Neural crest cell (in vitro differentiated cells): Measurements from ENCODE around the gene SMIM24. TPM values are rescaled to one million over a fixed set of nuclear protein-coding genes. Genes with fewer than 3 reads are reported as not detected.
A peak's percentile ranks its signal among the peaks of the same experiment; 100 is the strongest.

Source experiments
- DNase-seq: peaks from one replicate; pipeline ENCODE4 v3.0.0; 2021; ENCODE audit warnings: low read depth, mixed read lengths, low spot score
- H3K27ac Mint-ChIP-seq: one replicate; pipeline ENCODE4 v1.8.0; 2021; ENCODE audit warnings: mild to moderate bottlenecking, mixed read lengths; ENCODE audit not compliant: unreplicated experiment
- H3K27me3 Mint-ChIP-seq: 2 replicates; pipeline ENCODE4 v1.8.0; 2021; ENCODE audit warnings: low read depth, mild to moderate bottlenecking, mixed read lengths
- H3K36me3 Mint-ChIP-seq: 2 replicates; pipeline ENCODE4 v1.8.0; 2021; ENCODE audit warnings: low read depth, mild to moderate bottlenecking, mixed read lengths
- H3K4me1 Mint-ChIP-seq: 2 replicates; pipeline ENCODE4 v1.8.0; 2021; ENCODE audit warnings: mixed read lengths
- H3K4me3 Mint-ChIP-seq: one replicate; pipeline ENCODE4 v1.8.0; 2021; ENCODE audit warnings: mild to moderate bottlenecking, mixed read lengths
- H3K9me3 Mint-ChIP-seq: 2 replicates; pipeline ENCODE4 v1.8.0; 2021; ENCODE audit warnings: mixed read lengths
- total RNA-seq: library from RNA; stranded (reverse); gene quantifications from 2 replicates; pipeline ENCODE4 v1.2.1, GENCODE V29; 2021
- TF ChIP-seq, protein P1 (sequence below): fragments of 200-600 bp; sonication (generic); conservative IDR thresholded peaks from 2 replicates; pipeline ENCODE4 v1.5.0; 2021; ENCODE audit warnings: antibody characterized with exemption, mild to moderate bottlenecking

Gene SMIM24
- total RNA-seq, 1 donor from 2014 or later: not detected

DNA sequence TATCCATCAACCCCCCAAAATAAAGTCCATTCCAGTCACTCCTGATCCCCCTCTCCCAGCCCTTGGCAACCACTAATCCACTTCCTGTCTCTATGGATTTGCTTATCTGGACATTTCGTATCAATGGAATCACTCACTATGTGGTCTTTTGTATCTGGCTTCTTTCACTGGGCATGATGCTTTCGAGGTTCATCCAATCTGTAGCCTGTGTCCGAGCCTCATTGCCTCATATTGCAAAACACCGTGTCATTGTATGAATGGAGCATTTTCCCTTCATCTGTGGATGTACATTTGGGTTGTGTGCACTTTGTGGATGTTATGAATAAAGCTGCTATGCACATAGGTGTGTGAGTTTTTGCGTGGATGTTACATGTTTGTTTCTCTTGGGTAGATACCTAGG lies 24.4 kb upstream of the SMIM24 start:
- no peaks in the 10 kb centered on the region for H3K9me3 Mint-ChIP-seq
- H3K4me3 Mint-ChIP-seq: peak overlapping the region; percentile 89
- no peak for DNase-seq
- no peaks in the 10 kb centered on the region for H3K27me3 Mint-ChIP-seq
- peaks cover 2% of the 10 kb centered on the region for H3K36me3 Mint-ChIP-seq
- peaks cover 40% of the 10 kb centered on the region for H3K4me1 Mint-ChIP-seq
- TF ChIP-seq, protein P1, sequence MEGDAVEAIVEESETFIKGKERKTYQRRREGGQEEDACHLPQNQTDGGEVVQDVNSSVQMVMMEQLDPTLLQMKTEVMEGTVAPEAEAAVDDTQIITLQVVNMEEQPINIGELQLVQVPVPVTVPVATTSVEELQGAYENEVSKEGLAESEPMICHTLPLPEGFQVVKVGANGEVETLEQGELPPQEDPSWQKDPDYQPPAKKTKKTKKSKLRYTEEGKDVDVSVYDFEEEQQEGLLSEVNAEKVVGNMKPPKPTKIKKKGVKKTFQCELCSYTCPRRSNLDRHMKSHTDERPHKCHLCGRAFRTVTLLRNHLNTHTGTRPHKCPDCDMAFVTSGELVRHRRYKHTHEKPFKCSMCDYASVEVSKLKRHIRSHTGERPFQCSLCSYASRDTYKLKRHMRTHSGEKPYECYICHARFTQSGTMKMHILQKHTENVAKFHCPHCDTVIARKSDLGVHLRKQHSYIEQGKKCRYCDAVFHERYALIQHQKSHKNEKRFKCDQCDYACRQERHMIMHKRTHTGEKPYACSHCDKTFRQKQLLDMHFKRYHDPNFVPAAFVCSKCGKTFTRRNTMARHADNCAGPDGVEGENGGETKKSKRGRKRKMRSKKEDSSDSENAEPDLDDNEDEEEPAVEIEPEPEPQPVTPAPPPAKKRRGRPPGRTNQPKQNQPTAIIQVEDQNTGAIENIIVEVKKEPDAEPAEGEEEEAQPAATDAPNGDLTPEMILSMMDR: no peak
- peak overlapping the region; percentile 67 for H3K27ac Mint-ChIP-seq

DNA sequence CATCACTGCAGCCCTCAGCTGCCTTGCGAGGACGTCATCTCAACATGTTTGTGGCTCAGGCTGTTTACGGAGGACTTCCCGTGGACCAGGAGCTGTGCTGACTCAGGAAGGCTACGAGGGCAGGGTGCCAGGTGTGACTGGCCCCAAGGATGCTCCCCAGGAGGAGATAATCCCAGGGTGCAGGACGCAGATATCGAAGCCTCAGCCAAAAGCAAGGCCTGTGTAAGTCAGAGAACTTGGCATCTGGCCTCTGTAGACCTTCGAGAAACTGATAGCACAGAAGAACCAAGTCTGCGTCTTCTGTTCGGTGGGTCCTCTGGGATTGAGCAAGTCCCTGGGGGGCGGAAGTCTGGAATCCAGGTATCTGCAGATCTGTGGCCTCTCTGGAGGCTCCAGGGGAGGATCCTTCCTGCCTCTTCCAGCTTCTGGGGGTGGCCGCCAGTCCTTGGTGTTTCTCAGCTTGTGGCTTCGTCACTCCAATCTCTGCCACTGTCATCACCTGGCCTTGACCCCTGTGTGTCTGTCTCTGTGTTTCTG lies 22.8 kb upstream of the SMIM24 start:
- Mint-ChIP-seq H3K27ac (no peak overlapping the region), H3K9me3 (no peaks in the 10 kb centered on the region), H3K4me1 (peaks cover 31% of the 10 kb centered on the region), H3K4me3 (peak overlapping the region; percentile 89), H3K36me3 (no peaks in the 10 kb centered on the region), H3K27me3 (no peaks in the 10 kb centered on the region)
- TF ChIP-seq, protein P1: no peak
- DNase-seq: no peak

DNA sequence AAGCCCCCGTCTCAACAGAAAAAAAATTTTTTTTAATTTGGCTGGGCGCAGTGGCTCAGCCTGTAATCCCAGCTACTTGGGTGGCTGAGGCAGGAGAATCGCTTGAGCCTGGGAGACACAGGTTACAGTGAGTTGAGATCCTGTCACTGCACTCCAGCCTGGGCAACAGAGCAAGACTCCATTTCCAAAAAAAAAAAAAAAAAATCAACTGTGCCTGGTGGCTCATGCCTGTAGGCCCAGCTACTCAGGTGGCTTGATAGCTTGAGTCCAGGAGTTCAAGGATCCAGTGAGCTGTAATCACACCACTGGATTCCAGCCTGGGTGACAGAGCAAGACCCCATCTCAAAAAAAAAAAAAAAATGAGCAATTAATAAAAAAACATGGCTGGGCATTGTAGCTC lies 21.5 kb upstream of the SMIM24 start:
- TF ChIP-seq, protein P1: no peak
- no peak overlapping the region for H3K27ac Mint-ChIP-seq
- peaks cover 21% of the 10 kb centered on the region for H3K4me1 Mint-ChIP-seq
- H3K9me3 Mint-ChIP-seq: no peaks in the 10 kb centered on the region
- no peak overlapping the region for H3K4me3 Mint-ChIP-seq
- H3K27me3 Mint-ChIP-seq: no peaks in the 10 kb centered on the region
- H3K36me3 Mint-ChIP-seq: peaks cover 3% of the 10 kb centered on the region
- no peak for DNase-seq

DNA sequence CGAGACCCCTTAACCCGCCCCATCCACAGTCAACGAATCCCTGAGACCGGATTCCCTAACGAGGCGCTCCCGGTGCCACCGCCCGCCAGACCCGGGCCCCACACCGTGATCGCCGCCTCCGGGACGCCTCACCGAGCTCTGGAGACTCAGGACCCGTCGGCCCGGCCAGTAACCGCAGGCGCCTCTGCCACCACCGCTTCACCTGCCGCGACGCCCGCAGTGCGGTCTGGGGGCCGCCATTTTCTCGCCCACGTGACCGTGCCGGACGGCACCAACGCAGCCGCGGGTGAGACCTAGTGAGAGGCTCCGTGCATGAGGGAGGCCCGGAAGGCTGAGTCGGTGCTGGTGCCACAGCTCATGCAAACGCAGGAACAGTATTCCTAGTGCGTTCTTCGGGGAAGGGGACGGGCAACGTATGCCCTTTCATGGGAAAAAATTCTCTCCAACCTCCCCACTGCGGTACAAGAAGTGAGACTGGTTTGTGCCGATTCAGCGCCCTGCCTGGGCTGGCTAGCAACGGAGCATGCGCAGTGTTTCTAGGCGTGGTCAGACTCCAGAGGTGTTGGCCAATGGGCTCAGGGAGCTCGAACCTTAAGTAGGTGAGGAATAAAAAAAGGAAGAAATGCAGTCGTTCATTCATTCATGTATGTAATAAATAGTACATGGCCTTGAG lies 20.2 kb upstream of the SMIM24 start, which contains the start of gene DOHH:
Gene DOHH (minus strand): TSS at position 246 of the 673 bp plus-strand sequence. CDS start 3,860 bp downstream, outside the sequence.
- TF ChIP-seq, protein P1: no peak
- Mint-ChIP-seq H3K4me3 (peak within 1 kb of the TSS; percentile 86), H3K27ac (peak within 1 kb of the TSS; percentile 99), H3K27me3 (no peaks in the 10 kb centered on the region), H3K4me1 (peaks cover 16% of the 10 kb centered on the region), H3K9me3 (no peaks in the 10 kb centered on the region), H3K36me3 (peaks cover 3% of the 10 kb centered on the region)
- DNase-seq: peak; percentile 94

DNA sequence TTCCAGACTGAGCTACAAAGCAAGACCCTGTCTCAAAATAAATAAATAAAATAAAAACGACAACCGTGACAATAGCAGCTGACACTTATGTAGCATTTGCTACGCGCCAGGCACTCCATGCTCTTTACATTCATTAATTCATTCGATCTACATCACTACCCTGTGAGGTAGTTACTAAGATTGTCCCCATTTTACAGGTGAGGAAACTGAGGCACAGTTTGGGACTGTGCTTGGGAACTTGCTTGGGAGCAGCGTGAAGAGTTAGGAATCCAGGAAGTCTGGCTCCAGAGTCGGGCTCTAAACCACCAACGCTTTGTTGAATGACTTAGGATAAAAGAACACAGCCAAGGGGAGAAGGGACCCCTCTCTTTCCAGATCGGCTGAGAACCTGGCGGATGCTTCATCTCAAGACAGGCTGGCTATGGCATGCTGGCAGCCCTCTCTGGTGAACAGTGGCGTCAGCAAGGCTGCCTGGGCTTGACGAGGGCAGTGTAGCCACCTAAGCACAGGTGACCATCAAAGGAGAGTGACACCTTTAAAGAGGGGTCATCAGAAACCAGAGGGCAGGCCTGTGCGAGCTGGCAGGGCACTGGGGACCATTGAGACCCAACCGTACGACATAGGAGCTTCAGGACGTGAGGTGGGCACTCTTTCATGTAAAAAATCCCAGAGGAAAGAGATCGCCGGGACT lies 19.6 kb upstream of the SMIM24 start:
- TF ChIP-seq, protein P1: no peak
- Mint-ChIP-seq H3K4me1 (peaks cover 13% of the 10 kb centered on the region), H3K27ac (peak overlapping the region; percentile 99), H3K9me3 (no peaks in the 10 kb centered on the region), H3K36me3 (peaks cover 3% of the 10 kb centered on the region), H3K4me3 (peak overlapping the region; percentile 86), H3K27me3 (no peaks in the 10 kb centered on the region)
- DNase-seq: no peak
